ENCODE results near the gene FXN.
"Not testable (repeated sequence)": the region's sequence is repeated elsewhere in the genome, so short reads cannot be mapped to it uniquely, and the experiment has no call there.

FXN gene

GRCh38 chr9:69027355-69028097, 8.0 kb upstream of the FXN start:
- peak; percentile 68 for DNase-seq

- peak; percentile 37 for DNase-seq
Measured at GRCh38 chr9:69028754-69029153, 6.8 kb upstream of the FXN start.

GRCh38 chr9:69029535-69029934, 6.0 kb upstream of the FXN start:
- DNase-seq: no peak

GRCh38 chr9:69030851-69031645, 4.5 kb upstream of the FXN start:
- DNase-seq: no peak

GRCh38 chr9:69034071-69034470, 1.5 kb upstream of the FXN start:
- DNase-seq: no peak

- peak; percentile 21 for DNase-seq
Measured at GRCh38 chr9:69036309-69036708, 757 bp downstream of the FXN start.

GRCh38 chr9:69036799-69037198, 1.2 kb downstream of the FXN start:
- DNase-seq: no peak

GRCh38 chr9:69040646-69041045, 5.1 kb downstream of the FXN start:
- DNase-seq: no peak

- no peak for DNase-seq
Measured at GRCh38 chr9:69044240-69045219, 9.0 kb downstream of the FXN start.

- DNase-seq: no peak
Measured at GRCh38 chr9:69045821-69046220, 10.3 kb downstream of the FXN start.

- no peak for DNase-seq
Measured at GRCh38 chr9:69046723-69047122, 11.2 kb downstream of the FXN start.

GRCh38 chr9:69047371-69047770, 11.8 kb downstream of the FXN start:
- no peak for DNase-seq

- no peak for DNase-seq
Measured at GRCh38 chr9:69049094-69049493, 13.5 kb downstream of the FXN start.

- not testable (repeated sequence) for DNase-seq
Measured at GRCh38 chr9:69050936-69051335, 15.4 kb downstream of the FXN start.

GRCh38 chr9:69054989-69055388, 19.4 kb downstream of the FXN start:
- DNase-seq: no peak

- no peak for DNase-seq
Measured at GRCh38 chr9:69056191-69056815, 20.8 kb downstream of the FXN start.

- no peak for DNase-seq
Measured at GRCh38 chr9:69058101-69058500, 22.5 kb downstream of the FXN start.

- no peak for DNase-seq
Measured at GRCh38 chr9:69060766-69061165, 25.2 kb downstream of the FXN start.

- no peak for DNase-seq
Measured at GRCh38 chr9:69062195-69062594, 26.6 kb downstream of the FXN start.

- DNase-seq: no peak
Measured at GRCh38 chr9:69063839-69064238, 28.3 kb downstream of the FXN start.

GRCh38 chr9:69065660-69066059, 30.1 kb downstream of the FXN start:
- DNase-seq: no peak

GRCh38 chr9:69066955-69067354, 31.4 kb downstream of the FXN start:
- DNase-seq: no peak

- no peak for DNase-seq
Measured at GRCh38 chr9:69070201-69070600, 34.6 kb downstream of the FXN start.
